Gastroesophageal sphincter (tissue), 3 donors: Measurements from ENCODE around the gene IMMT.

ENCODE experiments used
- CTCF ChIP-seq, 4 experiments: fragments of 200-600 bp in 2 of 4; fragments of 450-650 bp in 2 of 4; sonication (generic) in 1 of 4; IDR thresholded peaks; one replicate each; pipeline ENCODE4 v1.5.1; 2017 to 2019; ENCODE audit warnings: antibody characterized with exemption in 4 of 4, mild to moderate bottlenecking in 2 of 4, moderate library complexity in 2 of 4
- EP300 ChIP-seq: sonication (generic); formaldehyde crosslinking; IDR thresholded peaks from one replicate; pipeline ENCODE4 v1.6.1; 2017; ENCODE audit warnings: antibody characterized with exemption, mild to moderate bottlenecking
- POLR2A ChIP-seq, 2 donors: fragments of 450-650 bp; IDR thresholded peaks; one replicate each; pipeline ENCODE4 v1.6.1; 2017; ENCODE audit warnings: antibody characterized with exemption in 2 of 2, mild to moderate bottlenecking in 2 of 2, moderate library complexity in 1 of 2
- POLR2AphosphoS5 ChIP-seq: sonication (generic); formaldehyde crosslinking; IDR thresholded peaks from one replicate; pipeline ENCODE4 v1.6.1; 2017; ENCODE audit warnings: antibody characterized with exemption

- no peak for TF ChIP-seq CTCF (IDR thresholded peaks at IDR 0.05)
- no peak for TF ChIP-seq POLR2A (IDR thresholded peaks at IDR 0.05)
- no peak for TF ChIP-seq EP300
- TF ChIP-seq POLR2AphosphoS5, result no peak
These were observed 32.4 kb upstream of the IMMT start for GRCh38 chr2:86227685-86228084.
